LoVo (cell line): ENCODE data around the gene FAR2.
"Not testable (repeated sequence)": the region's sequence is repeated elsewhere in the genome, so short reads cannot be mapped to it uniquely, and the experiment has no call there.

Experiments used
- DNase-seq: peaks from one replicate; pipeline ENCODE4 v3.0.0-alpha.2; 2016; ENCODE audit warnings: low spot score

The FAR2 gene

GRCh38 chr12:29148911-29149690 lies at the start of gene FAR2:
Gene FAR2 (plus strand): TSS chr12:29149278. CDS start chr12:29270450, 121,172 bp downstream.
- DNase-seq = peak; percentile 58

- DNase-seq = no peak
Measured at GRCh38 chr12:29102741-29103140, 46.3 kb upstream of the FAR2 start.

GRCh38 chr12:29103539-29103974 lies 45.5 kb upstream of the FAR2 start:
- no peak for DNase-seq

GRCh38 chr12:29104516-29104915 lies 44.6 kb upstream of the FAR2 start:
- DNase-seq = no peak

GRCh38 chr12:29110506-29111442 lies 38.3 kb upstream of the FAR2 start:
- DNase-seq = no peak

GRCh38 chr12:29113101-29113500 lies 36.0 kb upstream of the FAR2 start:
- DNase-seq = no peak

GRCh38 chr12:29116414-29116813 lies 32.7 kb upstream of the FAR2 start:
- DNase-seq = no peak

GRCh38 chr12:29131539-29131938 lies 17.5 kb upstream of the FAR2 start:
- DNase-seq = no peak

- no peak for DNase-seq
Measured at GRCh38 chr12:29132316-29132715, 16.8 kb upstream of the FAR2 start.

- no peak for DNase-seq
Measured at GRCh38 chr12:29133181-29133580, 15.9 kb upstream of the FAR2 start.

- no peak for DNase-seq
Measured at GRCh38 chr12:29133680-29134079, 15.4 kb upstream of the FAR2 start.

GRCh38 chr12:29138256-29138655 lies 10.8 kb upstream of the FAR2 start:
- DNase-seq = not testable (repeated sequence)

- DNase-seq = not testable (repeated sequence)
Measured at GRCh38 chr12:29138855-29139254, 10.2 kb upstream of the FAR2 start.

GRCh38 chr12:29145372-29146170 lies 3.5 kb upstream of the FAR2 start:
- DNase-seq = no peak

- DNase-seq = no peak
Measured at GRCh38 chr12:29146196-29146595, 2.9 kb upstream of the FAR2 start.

- DNase-seq = peak; percentile 19
Measured at GRCh38 chr12:29147731-29148595, 1.1 kb upstream of the FAR2 start.

- no peak for DNase-seq
Measured at GRCh38 chr12:29148596-29148910, 525 bp upstream of the FAR2 start.

GRCh38 chr12:29149691-29150281 lies 708 bp downstream of the FAR2 start:
- no peak for DNase-seq

- DNase-seq = no peak
Measured at GRCh38 chr12:29150462-29150861, 1.4 kb downstream of the FAR2 start.

GRCh38 chr12:29152223-29152868 lies 3.3 kb downstream of the FAR2 start:
- DNase-seq = no peak
